Calu3 (cell line): ENCODE data around the gene LMO1. TPM values are rescaled to one million over a fixed set of nuclear protein-coding genes. Genes with fewer than 3 reads are reported as not detected.

Experiments
- BruUV-seq: library from RNA; stranded (reverse); fragments of 400-500 nt; replicated peaks from 2 replicates; lab custom pipeline; 2021; lab: Mats Ljungman, UMichigan
- CTCF ChIA-PET: fragments of 300-600 bp; sonication (Branson Sonifier 250); formaldehyde crosslinking; loops from one replicate; lab custom pipeline; 2022; ENCODE audit warnings: antibody characterized with exemption; lab: Charles Lee
- DNase-seq: peaks from one replicate; pipeline ENCODE4 v3.0.0; 2022
- H3K27ac Mint-ChIP-seq: one replicate; pipeline ENCODE4 v1.8.0; 2022; ENCODE audit warnings: mixed read lengths; ENCODE audit not compliant: unreplicated experiment
- H3K27me3 Mint-ChIP-seq: one replicate; pipeline ENCODE4 v1.8.0; 2022; ENCODE audit warnings: mixed read lengths; ENCODE audit not compliant: unreplicated experiment
- H3K36me3 Mint-ChIP-seq: one replicate; pipeline ENCODE4 v1.8.0; 2022; ENCODE audit warnings: mild to moderate bottlenecking, moderate library complexity, mixed read lengths; ENCODE audit not compliant: insufficient read depth, unreplicated experiment
- H3K4me1 Mint-ChIP-seq: one replicate; pipeline ENCODE4 v1.8.0; 2022; ENCODE audit warnings: mild to moderate bottlenecking, low read depth, mixed read lengths; ENCODE audit not compliant: unreplicated experiment
- H3K4me3 Mint-ChIP-seq: one replicate; pipeline ENCODE4 v1.8.0; 2022; ENCODE audit warnings: mild to moderate bottlenecking, low read depth, moderate library complexity, mixed read lengths; ENCODE audit not compliant: unreplicated experiment
- H3K9me3 Mint-ChIP-seq: one replicate; pipeline ENCODE4 v1.8.0; 2022; ENCODE audit warnings: low read depth, mixed read lengths; ENCODE audit not compliant: unreplicated experiment
- CTCF ChIP-seq: fragments of 200-600 bp; IDR thresholded peaks from one replicate; pipeline ENCODE4 v1.8.0; 2022; ENCODE audit warnings: antibody characterized with exemption; ENCODE audit not compliant: unreplicated experiment
- intact Hi-C: fragments of 100-400 bp; cut with micrococcal nuclease; formaldehyde crosslinking; loops from one replicate; pipeline ENCODE4 v1.10.0; 2022; ENCODE audit not compliant: unreplicated experiment
- total RNA-seq: library from RNA; stranded (reverse); gene quantifications from 2 replicates; pipeline ENCODE4 v1.2.3, GENCODE V29; 2022

The LMO1 gene
- total RNA-seq, 1 experiment from 2014 or later = not detected

- BruUV-seq = no TSS peak
- CTCF ChIA-PET = interaction anchor here (0.6 kb wide), 1 partner anchor 155 kb away, joined by 4 read pairs; no protein-coding TSS in a partner anchor
- no peaks in the 10 kb centered on the region for H3K9me3 Mint-ChIP-seq
- no peak for TF ChIP-seq CTCF
- intact Hi-C loops = no loop called here
- no peak overlapping the region for H3K4me3 Mint-ChIP-seq
- H3K27me3 Mint-ChIP-seq = peaks cover 87% of the 10 kb centered on the region
- no peak overlapping the region for H3K27ac Mint-ChIP-seq
- no peaks in the 10 kb centered on the region for H3K4me1 Mint-ChIP-seq
- DNase-seq = no peak
- H3K36me3 Mint-ChIP-seq = no peaks in the 10 kb centered on the region
Observed at GRCh38 chr11:8199676-8200075, 64.0 kb downstream of the LMO1 start.

DNA sequence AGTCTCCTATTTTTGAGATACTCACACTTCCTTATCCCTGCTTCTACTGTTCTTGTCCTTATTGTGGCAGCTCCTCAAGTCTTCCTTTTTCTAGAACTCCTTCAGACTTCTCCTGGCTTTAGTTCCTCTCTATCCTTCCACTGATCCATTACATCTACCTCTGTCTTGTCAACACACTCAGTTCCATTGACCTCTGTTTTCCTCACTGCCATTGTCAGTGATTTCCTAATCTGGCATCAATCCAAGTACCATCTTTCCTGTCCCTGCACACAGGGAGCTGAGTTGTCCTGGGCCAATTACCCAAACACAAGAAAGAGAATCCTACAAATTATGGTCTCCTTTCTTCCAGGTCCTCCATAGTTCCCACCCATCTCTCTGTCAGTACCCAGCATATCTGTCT lies 66.9 kb downstream of the LMO1 start:
- Mint-ChIP-seq H3K4me1 (no peaks in the 10 kb centered on the region), H3K27ac (no peak overlapping the region), H3K36me3 (no peaks in the 10 kb centered on the region), H3K4me3 (no peak overlapping the region), H3K9me3 (no peaks in the 10 kb centered on the region), H3K27me3 (peaks cover 72% of the 10 kb centered on the region)
- no peak for TF ChIP-seq CTCF
- intact Hi-C loops = no loop called here
- CTCF ChIA-PET = no interaction called here
- DNase-seq = no peak
- BruUV-seq = no TSS peak

DNA sequence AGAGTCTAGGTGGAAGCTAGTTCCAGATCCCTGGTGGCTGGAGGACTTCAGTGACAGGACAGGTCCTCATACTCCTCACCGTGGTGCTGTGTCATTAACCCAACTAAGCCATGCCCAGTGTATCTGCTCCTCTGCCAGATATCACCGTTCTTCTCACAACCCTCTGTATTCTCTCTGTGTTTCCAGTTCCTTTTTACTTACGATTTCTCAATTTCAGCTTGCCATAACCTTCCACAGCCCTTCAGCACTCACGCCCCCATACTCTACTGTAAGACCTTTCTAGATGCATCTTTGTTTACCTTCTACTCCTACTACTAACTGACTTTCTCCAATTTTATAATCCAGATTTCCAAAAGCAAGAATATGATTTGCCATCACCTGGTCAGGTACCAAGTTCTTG lies 68.7 kb downstream of the LMO1 start:
- Mint-ChIP-seq H3K4me3 (no peak overlapping the region), H3K9me3 (no peaks in the 10 kb centered on the region), H3K27ac (no peak overlapping the region), H3K4me1 (no peaks in the 10 kb centered on the region), H3K36me3 (no peaks in the 10 kb centered on the region), H3K27me3 (peaks cover 76% of the 10 kb centered on the region)
- CTCF ChIA-PET = no interaction called here
- intact Hi-C loops = no loop called here
- BruUV-seq = no TSS peak
- no peak for DNase-seq
- TF ChIP-seq CTCF = no peak

DNA sequence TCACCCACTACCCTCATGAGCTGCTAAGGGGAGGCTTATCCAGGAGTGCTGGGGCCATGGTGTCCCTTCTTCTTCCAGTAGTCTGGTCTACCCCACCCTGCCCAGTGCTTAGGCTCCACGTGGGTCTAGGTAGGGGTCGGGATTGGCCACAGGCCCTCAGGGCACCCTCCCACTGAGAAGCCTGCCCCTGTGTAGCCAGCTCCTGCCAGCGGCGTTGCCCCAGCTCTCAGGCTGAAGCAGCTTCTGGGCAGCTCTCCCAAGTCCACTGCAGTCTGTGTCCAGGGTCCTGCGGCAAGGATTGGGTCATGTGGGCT lies 70.8 kb downstream of the LMO1 start:
- Mint-ChIP-seq H3K27ac (no peak overlapping the region), H3K4me1 (no peaks in the 10 kb centered on the region), H3K36me3 (no peaks in the 10 kb centered on the region), H3K4me3 (no peak overlapping the region), H3K27me3 (peaks cover 55% of the 10 kb centered on the region), H3K9me3 (no peaks in the 10 kb centered on the region)
- BruUV-seq = no TSS peak
- DNase-seq = no peak
- intact Hi-C loops = loop anchor here (1.0 kb wide), 1 partner anchor 373 kb away; no protein-coding TSS in a partner anchor
- CTCF ChIA-PET = interaction anchor here (0.6 to 1.6 kb wide), 3 partner anchors 71 to 448 kb away, joined by 3 to 5 read pairs (median 4); partner anchors contain the start of gene LMO1
- no peak for TF ChIP-seq CTCF
